GM23338 (cell line): ENCODE results near the gene SPTLC2. TPM values are rescaled to one million over a fixed set of nuclear protein-coding genes. Genes with fewer than 3 reads are reported as not detected.

Source experiments
- ATAC-seq: fragments of 200-7000 bp; cut with Tn5 transposase; 3 replicates; pipeline ENCODE4 v1.9.1; 2020
- DNase-seq: peaks from one replicate; pipeline ENCODE4 v3.0.0-alpha.2; 2015; ENCODE audit warnings: low spot score
- H2AFZ ChIP-seq: fragments of 200-600 bp; sonication (generic); 2 replicates; pipeline ENCODE4 v1.8.0; 2016; ENCODE audit warnings: antibody characterized with exemption, mild to moderate bottlenecking, moderate library complexity
- H3F3A ChIP-seq: fragments of 200-600 bp; sonication (generic); replicated peaks from 2 replicates; pipeline ENCODE4 v1.8.0; 2017; ENCODE audit warnings: antibody characterized with exemption, mixed run types, low read depth
- H3K27ac ChIP-seq: fragments of 200-600 bp; sonication (generic); 2 replicates; pipeline ENCODE4 v1.6.1; 2016; ENCODE audit warnings: low read depth
- H3K27me3 ChIP-seq: fragments of 200-600 bp; sonication (generic); 2 replicates; pipeline ENCODE4 v1.8.0; 2016; ENCODE audit warnings: mild to moderate bottlenecking, mixed run types, moderate library complexity; ENCODE audit not compliant: insufficient read depth
- H3K36me3 ChIP-seq: fragments of 200-600 bp; sonication (generic); 2 replicates; pipeline ENCODE4 v1.8.0; 2016; ENCODE audit warnings: mild to moderate bottlenecking; ENCODE audit not compliant: insufficient read depth
- H3K4me1 ChIP-seq: fragments of 200-600 bp; sonication (generic); 2 replicates; pipeline ENCODE4 v1.8.0; 2016; ENCODE audit warnings: mild to moderate bottlenecking, moderate library complexity; ENCODE audit not compliant: insufficient read depth
- H3K4me2 ChIP-seq: fragments of 200-600 bp; sonication (generic); 2 replicates; pipeline ENCODE4 v1.7.1; 2017; ENCODE audit warnings: mixed run types
- H3K4me3 ChIP-seq: fragments of 200-600 bp; sonication (generic); 2 replicates; pipeline ENCODE4 v1.6.1; 2016; ENCODE audit warnings: mixed run types
- H3K79me2 ChIP-seq: fragments of 200-600 bp; sonication (generic); replicated peaks from 2 replicates; pipeline ENCODE4 v1.8.0; 2017; ENCODE audit warnings: mild to moderate bottlenecking; ENCODE audit not compliant: insufficient read depth
- H3K9me2 ChIP-seq: fragments of 200-600 bp; sonication (generic); 2 replicates; pipeline ENCODE4 v1.8.0; 2017; ENCODE audit not compliant: insufficient read depth
- H4K20me1 ChIP-seq: fragments of 200-600 bp; sonication (generic); replicated peaks from 2 replicates; pipeline ENCODE4 v1.8.0; 2017; ENCODE audit warnings: mild to moderate bottlenecking; ENCODE audit not compliant: insufficient read depth
- H3K27ac Mint-ChIP-seq: 2 replicates; pipeline ENCODE4 v1.8.0; 2020; ENCODE audit warnings: inconsistent platforms, mild to moderate bottlenecking, moderate library complexity, mixed read lengths
- H3K27me3 Mint-ChIP-seq: 3 replicates; pipeline ENCODE4 v1.8.0; 2022; ENCODE audit warnings: low read depth, mild to moderate bottlenecking, moderate library complexity, mixed read lengths, inconsistent platforms; ENCODE audit not compliant: insufficient read depth, poor library complexity
- H3K36me3 Mint-ChIP-seq: 3 replicates; pipeline ENCODE4 v1.8.0; 2021; ENCODE audit warnings: low read depth, mild to moderate bottlenecking, inconsistent platforms, moderate library complexity, mixed read lengths
- H3K4me1 Mint-ChIP-seq: 3 replicates; pipeline ENCODE4 v1.8.0; 2020; ENCODE audit warnings: mild to moderate bottlenecking, inconsistent platforms, mixed read lengths
- H3K4me3 Mint-ChIP-seq: 3 replicates; pipeline ENCODE4 v1.8.0; 2021; ENCODE audit warnings: moderate library complexity, mild to moderate bottlenecking, inconsistent platforms, mixed read lengths
- H3K9me3 Mint-ChIP-seq: 3 replicates; pipeline ENCODE4 v1.8.0; 2020; ENCODE audit warnings: moderate library complexity, mild to moderate bottlenecking, inconsistent platforms, mixed read lengths
- CREB1 ChIP-seq: fragments of 250-450 bp; sonication (Bioruptor Pico); IDR thresholded peaks from 2 replicates; pipeline ENCODE4 v1.5.0; 2020; ENCODE audit warnings: low read depth, mild to moderate bottlenecking, moderate library complexity
- ETS1 ChIP-seq: IDR thresholded peaks from 2 replicates; pipeline ENCODE4 v1.6.1; 2016; ENCODE audit warnings: antibody characterized with exemption
- EZH2 ChIP-seq: fragments of 200-600 bp; sonication (generic); IDR thresholded peaks from one replicate; pipeline ENCODE4 v1.8.0; 2017; ENCODE audit warnings: antibody characterized with exemption, mild to moderate bottlenecking, low read depth; ENCODE audit not compliant: unreplicated experiment
- EZH2phosphoT487 ChIP-seq: fragments of 200-600 bp; sonication (generic); IDR thresholded peaks from one replicate; pipeline ENCODE4 v1.8.1; 2018; ENCODE audit warnings: antibody characterized with exemption; ENCODE audit not compliant: unreplicated experiment
- JUNB ChIP-seq: IDR thresholded peaks from one replicate; pipeline ENCODE4 v1.6.1; 2016; ENCODE audit warnings: antibody characterized with exemption; ENCODE audit not compliant: unreplicated experiment
- NANOG ChIP-seq: IDR thresholded peaks from 2 replicates; pipeline ENCODE4 v1.6.1; 2016; ENCODE audit warnings: antibody characterized with exemption, borderline replicate concordance
- POLR2AphosphoS5 ChIP-seq: IDR thresholded peaks from 2 replicates; pipeline ENCODE4 v1.6.1; 2016; ENCODE audit warnings: antibody characterized with exemption, low read depth
- REST ChIP-seq: IDR thresholded peaks from one replicate; pipeline ENCODE4 v1.6.1; 2018; ENCODE audit warnings: antibody characterized with exemption; ENCODE audit not compliant: unreplicated experiment
- STAT1 ChIP-seq: IDR thresholded peaks from one replicate; pipeline ENCODE4 v1.6.1; 2016; ENCODE audit warnings: antibody characterized with exemption; ENCODE audit not compliant: unreplicated experiment
- ZNF114 ChIP-seq: fragments of 250-450 bp; sonication (Bioruptor Pico); IDR thresholded peaks from 2 replicates; pipeline ENCODE4 v1.5.0; 2020; ENCODE audit warnings: mild to moderate bottlenecking, moderate library complexity
- ZNF331 ChIP-seq: fragments of 250-450 bp; sonication (Bioruptor Pico); IDR thresholded peaks from 2 replicates; pipeline ENCODE4 v1.5.0; 2020; ENCODE audit warnings: low read depth, mild to moderate bottlenecking, moderate library complexity
- polyA plus RNA-seq: library from polyadenylated mRNA; unstranded; fragments of >200 nt; fragmentation: Nextera tagmentation; extraction: Ambion mirVana; gene quantifications from 2 replicates; pipeline ENCODE4 v1.2.1, GENCODE V29; 2016
- total RNA-seq: library from RNA; depleted of rRNA; stranded (reverse); fragments of >200 nt; shearing (Covaris generic); gene quantifications from 2 replicates; pipeline ENCODE4 v1.2.3, GENCODE V29; 2014
- TF ChIP-seq, protein P1 (sequence below), 2 experiments: fragments of 200-600 bp in 1 of 2; sonication (generic) in 1 of 2; conservative IDR thresholded peaks; 2 replicates each; pipeline versions ENCODE4 v1.5.1 to v1.6.1; 2016 to 2017; ENCODE audit warnings: antibody characterized with exemption in 2 of 2, low read depth in 2 of 2, mild to moderate bottlenecking in 2 of 2, moderate library complexity in 1 of 2

The SPTLC2 gene
- total and polyA plus RNA-seq, 2 experiments from 2014 or later, result 22.3 to 38.9 TPM

GRCh38 chr14:77475432-77476115 lies 140.9 kb downstream of the SPTLC2 start:
- Histone ChIP-seq H3K27me3 (no peaks in the 10 kb centered on the region), H3K4me1 (peaks cover 10% of the 10 kb centered on the region), H3K9me2 (no peaks in the 10 kb centered on the region), H3F3A (no peaks in the 10 kb centered on the region), H3K79me2 (no peaks in the 10 kb centered on the region), H3K27ac (no peak overlapping the region), H4K20me1 (no peaks in the 10 kb centered on the region), H2AFZ (no peak overlapping the region), H3K4me3 (no peak overlapping the region), H3K36me3 (no peaks in the 10 kb centered on the region), H3K4me2 (no peak overlapping the region)
- Mint-ChIP-seq H3K4me3 (no peak overlapping the region), H3K36me3 (no peaks in the 10 kb centered on the region), H3K9me3 (no peaks in the 10 kb centered on the region; the same call in 2 of the 3 replicates), H3K4me1 (peaks cover 27% of the 10 kb centered on the region), H3K27ac (no peak overlapping the region), H3K27me3 (peaks cover 4% of the 10 kb centered on the region)
- DNase-seq, result no peak
- TF ChIP-seq NANOG, result no peak
- TF ChIP-seq, protein P1, sequence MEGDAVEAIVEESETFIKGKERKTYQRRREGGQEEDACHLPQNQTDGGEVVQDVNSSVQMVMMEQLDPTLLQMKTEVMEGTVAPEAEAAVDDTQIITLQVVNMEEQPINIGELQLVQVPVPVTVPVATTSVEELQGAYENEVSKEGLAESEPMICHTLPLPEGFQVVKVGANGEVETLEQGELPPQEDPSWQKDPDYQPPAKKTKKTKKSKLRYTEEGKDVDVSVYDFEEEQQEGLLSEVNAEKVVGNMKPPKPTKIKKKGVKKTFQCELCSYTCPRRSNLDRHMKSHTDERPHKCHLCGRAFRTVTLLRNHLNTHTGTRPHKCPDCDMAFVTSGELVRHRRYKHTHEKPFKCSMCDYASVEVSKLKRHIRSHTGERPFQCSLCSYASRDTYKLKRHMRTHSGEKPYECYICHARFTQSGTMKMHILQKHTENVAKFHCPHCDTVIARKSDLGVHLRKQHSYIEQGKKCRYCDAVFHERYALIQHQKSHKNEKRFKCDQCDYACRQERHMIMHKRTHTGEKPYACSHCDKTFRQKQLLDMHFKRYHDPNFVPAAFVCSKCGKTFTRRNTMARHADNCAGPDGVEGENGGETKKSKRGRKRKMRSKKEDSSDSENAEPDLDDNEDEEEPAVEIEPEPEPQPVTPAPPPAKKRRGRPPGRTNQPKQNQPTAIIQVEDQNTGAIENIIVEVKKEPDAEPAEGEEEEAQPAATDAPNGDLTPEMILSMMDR (conservative IDR thresholded peaks at IDR 0.05; ENCODE audit: low read depth in 2 of 2), result no peak
- no peak for TF ChIP-seq ZNF331 (CRISPR knock-in tag)
- ATAC-seq, result peak; percentile 47

DNA sequence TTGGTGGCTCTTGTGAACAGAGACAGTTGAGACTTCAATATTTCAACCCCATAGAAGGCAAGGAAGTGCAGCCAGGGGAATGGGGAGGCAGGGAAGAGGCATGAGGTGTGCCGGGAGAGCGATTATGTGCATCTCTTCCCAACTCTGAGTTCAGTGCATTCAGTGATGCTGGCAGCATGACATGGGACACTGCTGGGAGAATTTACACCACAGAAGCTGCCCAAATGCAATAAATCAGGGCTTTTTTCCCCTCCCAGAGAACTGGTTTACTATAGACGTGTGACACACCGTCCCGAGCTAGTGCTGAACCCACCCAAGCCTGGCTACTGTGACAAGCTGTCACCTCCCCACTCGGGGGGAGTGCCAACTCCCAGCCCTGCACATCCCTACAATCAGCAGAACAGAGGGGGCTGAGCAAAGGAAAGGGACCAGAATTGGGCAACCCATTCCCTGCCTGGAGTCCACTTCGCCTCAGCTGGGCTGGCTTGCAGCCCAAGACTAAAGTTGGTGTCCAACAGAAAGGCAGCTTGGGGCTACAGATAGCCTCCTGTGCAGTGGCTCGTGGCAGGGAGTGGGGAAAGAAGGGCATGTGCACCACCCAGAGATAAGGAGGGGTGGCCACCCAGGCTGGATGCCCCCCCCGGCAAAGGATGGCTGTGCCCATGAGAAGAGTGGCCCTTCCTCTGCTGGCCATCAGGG lies 141.8 kb downstream of the SPTLC2 start:
- H3K27me3 Mint-ChIP-seq, result peaks cover 4% of the 10 kb centered on the region
- Histone ChIP-seq H3K9me2 (no peaks in the 10 kb centered on the region), H3F3A (peaks cover 4% of the 10 kb centered on the region), H3K36me3 (no peaks in the 10 kb centered on the region), H2AFZ (no peak overlapping the region), H3K4me1 (peaks cover 10% of the 10 kb centered on the region), H3K4me2 (no peak overlapping the region), H3K27ac (no peak overlapping the region), H3K79me2 (no peaks in the 10 kb centered on the region), H3K4me3 (no peak overlapping the region), H3K27me3 (no peaks in the 10 kb centered on the region), H4K20me1 (no peaks in the 10 kb centered on the region; the same call in 1 of the 2 replicates)
- no peak overlapping the region; the same call in 1 of the 2 replicates for H3K27ac Mint-ChIP-seq
- H3K36me3 Mint-ChIP-seq, result peaks cover 1% of the 10 kb centered on the region; the same call in 2 of the 3 replicates
- H3K9me3 Mint-ChIP-seq, result no peaks in the 10 kb centered on the region; the same call in 2 of the 3 replicates
- H3K4me3 Mint-ChIP-seq, result no peak overlapping the region
- H3K4me1 Mint-ChIP-seq, result peaks cover 30% of the 10 kb centered on the region
- ATAC-seq (no peak), DNase-seq (no peak)
- TF ChIP-seq EZH2phosphoT487 (no peak), REST (no peak), EZH2 (no peak), ETS1 (no peak), JUNB (no peak), NANOG (no peak), CREB1 (CRISPR knock-in tag) (no peak), ZNF331 (CRISPR knock-in tag) (no peak), POLR2AphosphoS5 (no peak), STAT1 (no peak), ZNF114 (CRISPR knock-in tag) (no peak)
- TF ChIP-seq, protein P1 (conservative IDR thresholded peaks at IDR 0.05; ENCODE audit: low read depth in 2 of 2), result no peak
